ENCODE results near the gene LIFR.

Gene LIFR

GRCh38 chr5:38468202-38468673 is 88.2 kb downstream of the LIFR start:
- no peak overlapping the region for H3K23ac ChIP-seq (ENCODE audit: low read length)
- no peaks in the 10 kb centered on the region for H3K36me3 ChIP-seq (ENCODE audit: control insufficient read depth in 1 of 2, insufficient read depth in 2 of 2, low read length in 2 of 2)
- no peak overlapping the region for H3K9ac ChIP-seq (ENCODE audit: low read length)
- no peak overlapping the region for H2AK5ac ChIP-seq (ENCODE audit: low read length)
- H3K4me1 ChIP-seq (ENCODE audit: control insufficient read depth in 1 of 2, insufficient read depth in 2 of 2, low read length in 2 of 2) = peaks cover 7 to 9% of the 10 kb centered on the region in 2 experiments
- no peak overlapping the region for H3K4ac ChIP-seq (ENCODE audit: low read depth, low read length)
- H3K27ac ChIP-seq (ENCODE audit: low read depth, low read length) = no peak overlapping the region
- peak; percentile 41 to 57 for DNase-seq
- no peaks in the 10 kb centered on the region for H3K27me3 ChIP-seq (ENCODE audit: insufficient read depth, low read length)
- H3K9me3 ChIP-seq (ENCODE audit: insufficient read depth, low read depth, low read length) = peaks cover 4% of the 10 kb centered on the region
- H4K91ac ChIP-seq (ENCODE audit: low read depth, low read length) = no peak overlapping the region
- H4K8ac ChIP-seq (ENCODE audit: low read depth, low read length) = no peak overlapping the region
- H3K4me2 ChIP-seq (ENCODE audit: low read length) = no peak overlapping the region
- no peak overlapping the region for H2BK12ac ChIP-seq (ENCODE audit: low read length)
- peaks cover 2% of the 10 kb centered on the region for H3K79me2 ChIP-seq (ENCODE audit: control insufficient read depth, insufficient read depth, low read length, poor library complexity)
- H3K79me1 ChIP-seq (ENCODE audit: low read length) = peaks cover 4% of the 10 kb centered on the region
- H3K14ac ChIP-seq (ENCODE audit: low read length) = no peak overlapping the region
- H2AFZ ChIP-seq (ENCODE audit: insufficient read depth, low read length, poor library complexity) = no peak overlapping the region
- no CpG with 5 or more reads among the region's 12 CpGs for WGBS (ENCODE audit: extremely low coverage, insufficient coverage, insufficient read length)
- H3K18ac ChIP-seq (ENCODE audit: low read length) = no peak overlapping the region
- H2BK120ac ChIP-seq (ENCODE audit: insufficient read depth, low read length, poor library complexity) = no peak overlapping the region
- H2BK5ac ChIP-seq (ENCODE audit: low read depth, low read length, poor library complexity) = no peak overlapping the region
- H3K4me3 ChIP-seq (ENCODE audit: low read depth, low read length) = no peak overlapping the region
- no peak overlapping the region for H4K12ac ChIP-seq (ENCODE audit: low read depth, low read length)

- H3K27me3 ChIP-seq (ENCODE audit: insufficient read depth, low read length) = no peaks in the 10 kb centered on the region
- peak overlapping the region; percentile 29 for H2BK12ac ChIP-seq (ENCODE audit: low read length)
- WGBS (ENCODE audit: extremely low coverage, insufficient coverage, insufficient read length) = no CpG with 5 or more reads among the region's 22 CpGs
- no peak overlapping the region for H3K9ac ChIP-seq (ENCODE audit: low read length)
- H3K23ac ChIP-seq (ENCODE audit: low read length) = no peak overlapping the region
- H4K12ac ChIP-seq (ENCODE audit: low read depth, low read length) = no peak overlapping the region
- DNase-seq = no peak
- H3K79me1 ChIP-seq (ENCODE audit: low read length) = peaks cover 4% of the 10 kb centered on the region
- H3K36me3 ChIP-seq (ENCODE audit: control insufficient read depth in 1 of 2, insufficient read depth in 2 of 2, low read length in 2 of 2) = no peaks in the 10 kb centered on the region
- no peak overlapping the region for H2BK5ac ChIP-seq (ENCODE audit: low read depth, low read length, poor library complexity)
- no peak overlapping the region for H3K27ac ChIP-seq (ENCODE audit: low read depth, low read length)
- no peak overlapping the region for H3K14ac ChIP-seq (ENCODE audit: low read length)
- H3K18ac ChIP-seq (ENCODE audit: low read length) = no peak overlapping the region
- peaks cover 7 to 9% of the 10 kb centered on the region in 2 experiments for H3K4me1 ChIP-seq (ENCODE audit: control insufficient read depth in 1 of 2, insufficient read depth in 2 of 2, low read length in 2 of 2)
- no peak overlapping the region for H3K4me2 ChIP-seq (ENCODE audit: low read length)
- peak overlapping the region; percentile 50 for H4K8ac ChIP-seq (ENCODE audit: low read depth, low read length)
- no peak overlapping the region for H3K4me3 ChIP-seq (ENCODE audit: low read depth, low read length)
- H2AK5ac ChIP-seq (ENCODE audit: low read length) = no peak overlapping the region
- no peak overlapping the region for H2BK120ac ChIP-seq (ENCODE audit: insufficient read depth, low read length, poor library complexity)
- H3K9me3 ChIP-seq (ENCODE audit: insufficient read depth, low read depth, low read length) = peaks cover 4% of the 10 kb centered on the region
- no peak overlapping the region for H4K91ac ChIP-seq (ENCODE audit: low read depth, low read length)
- no peak overlapping the region for H3K4ac ChIP-seq (ENCODE audit: low read depth, low read length)
- H2AFZ ChIP-seq (ENCODE audit: insufficient read depth, low read length, poor library complexity) = no peak overlapping the region
- peaks cover 2% of the 10 kb centered on the region for H3K79me2 ChIP-seq (ENCODE audit: control insufficient read depth, insufficient read depth, low read length, poor library complexity)
Measured at GRCh38 chr5:38467353-38468040, 88.9 kb downstream of the LIFR start.

- H4K12ac ChIP-seq (ENCODE audit: low read depth, low read length) = no peak overlapping the region
- H3K79me1 ChIP-seq (ENCODE audit: low read length) = peaks cover 4% of the 10 kb centered on the region
- H3K36me3 ChIP-seq (ENCODE audit: control insufficient read depth in 1 of 2, insufficient read depth in 2 of 2, low read length in 2 of 2) = no peaks in the 10 kb centered on the region
- H3K4me3 ChIP-seq (ENCODE audit: low read depth, low read length) = no peak overlapping the region
- no peak overlapping the region for H3K18ac ChIP-seq (ENCODE audit: low read length)
- no peak overlapping the region for H2AK5ac ChIP-seq (ENCODE audit: low read length)
- H3K4me1 ChIP-seq (ENCODE audit: control insufficient read depth in 1 of 2, insufficient read depth in 2 of 2, low read length in 2 of 2) = peaks cover 7 to 9% of the 10 kb centered on the region in 2 experiments
- H3K27ac ChIP-seq (ENCODE audit: low read depth, low read length) = no peak overlapping the region
- no peak overlapping the region for H4K8ac ChIP-seq (ENCODE audit: low read depth, low read length)
- no peak overlapping the region for H2BK120ac ChIP-seq (ENCODE audit: insufficient read depth, low read length, poor library complexity)
- H3K4ac ChIP-seq (ENCODE audit: low read depth, low read length) = no peak overlapping the region
- H3K9ac ChIP-seq (ENCODE audit: low read length) = no peak overlapping the region
- no peaks in the 10 kb centered on the region for H3K27me3 ChIP-seq (ENCODE audit: insufficient read depth, low read length)
- DNase-seq = no peak
- H3K23ac ChIP-seq (ENCODE audit: low read length) = no peak overlapping the region
- no peak overlapping the region for H2BK5ac ChIP-seq (ENCODE audit: low read depth, low read length, poor library complexity)
- no CpG with 5 or more reads among the region's 24 CpGs for WGBS (ENCODE audit: extremely low coverage, insufficient coverage, insufficient read length)
- peak overlapping the region; percentile 50 for H2AFZ ChIP-seq (ENCODE audit: insufficient read depth, low read length, poor library complexity)
- H3K14ac ChIP-seq (ENCODE audit: low read length) = no peak overlapping the region
- peaks cover 4% of the 10 kb centered on the region for H3K9me3 ChIP-seq (ENCODE audit: insufficient read depth, low read depth, low read length)
- H2BK12ac ChIP-seq (ENCODE audit: low read length) = no peak overlapping the region
- peaks cover 2% of the 10 kb centered on the region for H3K79me2 ChIP-seq (ENCODE audit: control insufficient read depth, insufficient read depth, low read length, poor library complexity)
- H4K91ac ChIP-seq (ENCODE audit: low read depth, low read length) = no peak overlapping the region
- H3K4me2 ChIP-seq (ENCODE audit: low read length) = no peak overlapping the region
Measured at GRCh38 chr5:38466424-38467189, 89.8 kb downstream of the LIFR start.

GRCh38 chr5:38465702-38466423 is 90.6 kb downstream of the LIFR start:
- H3K36me3 ChIP-seq (ENCODE audit: control insufficient read depth in 1 of 2, insufficient read depth in 2 of 2, low read length in 2 of 2) = no peaks in the 10 kb centered on the region
- no peak overlapping the region for H3K4ac ChIP-seq (ENCODE audit: low read depth, low read length)
- H3K27ac ChIP-seq (ENCODE audit: low read depth, low read length) = no peak overlapping the region
- peaks cover 4% of the 10 kb centered on the region for H3K9me3 ChIP-seq (ENCODE audit: insufficient read depth, low read depth, low read length)
- no peaks in the 10 kb centered on the region for H3K27me3 ChIP-seq (ENCODE audit: insufficient read depth, low read length)
- no peak for DNase-seq
- WGBS (ENCODE audit: extremely low coverage, insufficient coverage, insufficient read length) = no CpG with 5 or more reads among the region's 9 CpGs
- no peak overlapping the region for H4K91ac ChIP-seq (ENCODE audit: low read depth, low read length)
- no peak overlapping the region for H2AK5ac ChIP-seq (ENCODE audit: low read length)
- H2BK12ac ChIP-seq (ENCODE audit: low read length) = no peak overlapping the region
- no peak overlapping the region for H3K23ac ChIP-seq (ENCODE audit: low read length)
- H3K14ac ChIP-seq (ENCODE audit: low read length) = no peak overlapping the region
- H3K9ac ChIP-seq (ENCODE audit: low read length) = no peak overlapping the region
- H2BK5ac ChIP-seq (ENCODE audit: low read depth, low read length, poor library complexity) = no peak overlapping the region
- H2AFZ ChIP-seq (ENCODE audit: insufficient read depth, low read length, poor library complexity) = no peak overlapping the region
- H3K4me2 ChIP-seq (ENCODE audit: low read length) = no peak overlapping the region
- no peak overlapping the region for H4K8ac ChIP-seq (ENCODE audit: low read depth, low read length)
- peaks cover 7 to 9% of the 10 kb centered on the region in 2 experiments for H3K4me1 ChIP-seq (ENCODE audit: control insufficient read depth in 1 of 2, insufficient read depth in 2 of 2, low read length in 2 of 2)
- no peak overlapping the region for H4K12ac ChIP-seq (ENCODE audit: low read depth, low read length)
- no peak overlapping the region for H2BK120ac ChIP-seq (ENCODE audit: insufficient read depth, low read length, poor library complexity)
- H3K18ac ChIP-seq (ENCODE audit: low read length) = no peak overlapping the region
- H3K79me2 ChIP-seq (ENCODE audit: control insufficient read depth, insufficient read depth, low read length, poor library complexity) = peaks cover 2% of the 10 kb centered on the region
- no peak overlapping the region for H3K4me3 ChIP-seq (ENCODE audit: low read depth, low read length)
- peaks cover 4% of the 10 kb centered on the region for H3K79me1 ChIP-seq (ENCODE audit: low read length)
